RPMI7951 (cell line): ENCODE results near the gene PPP1R9A. TPM values are rescaled to one million over a fixed set of nuclear protein-coding genes. Genes with fewer than 3 reads are reported as not detected.

Experiments
- DNase-seq: peaks from one replicate; pipeline ENCODE4 v3.0.0-alpha.2; 2012; ENCODE audit warnings: low read depth
- total RNA-seq: library from RNA; depleted of rRNA; stranded (reverse); fragments of >200 nt; shearing (Covaris generic); gene quantifications from 2 replicates; pipeline ENCODE4 v1.2.3, GENCODE V29; 2014

PPP1R9A gene
- total RNA-seq, 1 experiment from 2014 or later: 0.12 TPM

DNA sequence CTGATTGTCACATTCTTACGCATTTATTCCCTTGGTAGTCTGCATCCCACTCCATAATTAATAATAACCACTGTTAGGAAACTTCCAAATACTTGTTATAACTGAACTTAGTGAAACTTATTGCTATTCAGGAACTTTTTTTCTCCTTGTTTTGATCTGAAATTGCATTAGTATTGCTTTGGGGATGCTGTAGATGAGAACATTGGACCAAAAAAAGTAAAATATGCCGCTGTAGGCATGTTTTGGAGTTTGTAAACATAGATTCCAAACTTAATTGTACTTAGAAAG lies 1.7 kb downstream of the PPP1R9A start:
- no peak for DNase-seq

DNA sequence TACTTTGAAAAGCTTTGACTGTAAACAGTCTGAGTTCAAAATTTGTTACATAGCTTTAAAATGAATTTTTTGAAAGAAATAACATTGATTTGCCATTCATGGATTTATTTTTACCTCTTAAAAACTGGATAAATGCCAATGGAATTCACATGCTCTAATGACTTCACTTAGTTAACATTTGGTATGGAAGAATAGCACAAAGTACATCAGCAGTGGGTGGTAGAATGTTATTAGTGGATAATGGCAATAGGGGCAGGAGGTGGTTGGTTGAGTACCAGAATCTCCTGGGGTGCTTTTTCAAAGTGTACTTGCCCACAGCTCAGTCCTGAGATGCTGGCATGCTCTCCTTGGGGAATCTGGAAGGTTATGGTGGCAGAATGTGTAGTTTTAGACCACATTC lies 4.7 kb downstream of the PPP1R9A start:
- DNase-seq: no peak

DNA sequence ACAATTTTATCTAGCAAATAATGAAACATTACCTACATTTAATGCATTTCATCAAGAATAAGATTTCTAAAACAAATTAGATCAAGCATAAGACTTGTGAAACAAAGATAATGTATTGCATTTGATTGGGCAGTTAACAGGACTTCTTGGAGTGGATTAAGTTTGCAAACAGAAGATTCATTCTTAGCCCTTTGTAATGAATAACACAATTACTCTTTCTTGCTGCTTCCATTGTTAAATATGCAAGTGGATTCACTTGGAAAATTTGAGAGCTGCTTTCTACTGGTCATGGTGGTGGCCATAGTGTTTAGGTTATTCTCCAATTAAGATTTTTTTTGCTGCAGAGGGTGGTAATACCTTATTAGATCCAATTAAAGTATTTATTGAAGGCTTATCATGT lies 6.0 kb downstream of the PPP1R9A start:
- no peak for DNase-seq

DNA sequence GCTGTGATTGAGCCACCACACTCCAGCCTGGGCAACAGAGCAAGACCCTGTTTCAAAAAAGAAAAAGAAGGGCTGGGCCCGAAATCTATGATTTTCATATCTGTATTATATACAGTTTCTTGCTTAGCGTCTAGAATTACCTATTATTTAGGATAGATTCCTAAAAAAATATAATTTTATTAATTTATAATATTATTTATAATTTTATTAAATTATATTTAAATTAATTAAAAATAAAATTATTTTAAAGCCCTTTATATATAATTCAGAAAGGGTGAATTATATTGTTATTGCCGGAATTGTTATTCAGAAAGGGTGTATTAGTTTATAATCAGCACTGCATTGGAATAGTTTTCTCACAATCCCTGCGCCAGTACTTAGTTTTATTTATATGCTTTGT lies 14.5 kb downstream of the PPP1R9A start:
- no peak for DNase-seq

DNA sequence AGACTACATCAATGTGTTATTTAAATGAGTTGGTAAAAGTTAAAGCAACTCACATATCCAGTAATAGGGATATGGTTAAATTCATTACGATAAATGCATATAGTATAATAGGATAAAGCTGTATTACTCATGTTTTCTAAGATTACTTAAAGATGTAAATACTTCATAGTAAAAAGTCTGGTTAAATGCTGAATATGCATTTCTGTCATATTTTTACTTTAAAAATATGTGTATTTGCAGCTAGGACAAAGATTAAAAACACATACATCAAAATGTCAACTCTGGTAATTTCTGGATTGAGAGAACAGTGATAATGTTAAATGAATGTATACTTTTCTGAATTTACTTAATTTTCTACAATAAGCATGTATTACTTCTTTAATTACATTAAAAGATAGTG lies 15.1 kb downstream of the PPP1R9A start:
- DNase-seq: no peak

DNA sequence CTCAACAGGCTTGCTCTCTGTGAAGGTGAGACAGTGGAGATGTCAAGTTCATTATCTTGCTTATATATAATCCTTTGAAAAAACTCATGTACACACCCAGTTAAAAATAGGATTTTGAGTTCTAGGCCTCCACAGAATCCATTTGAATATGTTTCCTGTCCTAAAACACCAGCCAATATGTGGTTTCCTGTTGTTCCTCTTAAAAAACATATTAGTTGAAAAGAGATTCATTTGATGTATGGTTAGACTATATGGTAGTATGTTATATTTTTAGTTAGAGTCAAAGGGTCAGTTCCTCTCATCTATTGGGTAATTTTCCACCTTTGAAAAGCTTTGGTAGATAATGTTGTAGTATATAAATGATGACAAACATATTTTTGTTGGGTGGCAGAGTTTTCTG lies 16.0 kb downstream of the PPP1R9A start:
- no peak for DNase-seq

DNA sequence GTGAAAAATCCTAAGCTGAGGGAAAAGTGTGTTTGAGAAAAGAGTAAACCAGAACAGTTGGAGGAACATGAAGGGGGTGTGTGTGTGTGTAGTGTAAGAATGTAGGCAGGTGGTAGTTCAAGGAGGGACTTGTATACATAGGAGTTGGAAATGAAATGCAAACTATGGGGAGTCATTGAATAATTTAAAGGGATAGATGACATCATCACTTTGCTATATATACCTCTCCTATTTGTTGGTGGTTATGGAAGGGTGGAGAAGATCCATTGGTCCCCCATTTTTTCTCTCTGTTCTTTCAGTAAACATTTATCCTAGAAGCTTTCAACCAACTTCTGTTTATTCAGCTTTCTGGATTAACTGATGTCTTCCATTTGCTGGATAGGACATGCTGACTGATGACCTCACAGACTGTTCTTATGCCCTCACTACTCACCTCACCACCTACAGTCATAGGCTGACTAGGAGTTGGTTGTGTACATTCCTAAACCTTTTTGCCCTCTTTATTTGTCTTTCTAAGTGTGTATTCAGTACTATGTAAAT lies 20.8 kb downstream of the PPP1R9A start:
- DNase-seq: no peak

DNA sequence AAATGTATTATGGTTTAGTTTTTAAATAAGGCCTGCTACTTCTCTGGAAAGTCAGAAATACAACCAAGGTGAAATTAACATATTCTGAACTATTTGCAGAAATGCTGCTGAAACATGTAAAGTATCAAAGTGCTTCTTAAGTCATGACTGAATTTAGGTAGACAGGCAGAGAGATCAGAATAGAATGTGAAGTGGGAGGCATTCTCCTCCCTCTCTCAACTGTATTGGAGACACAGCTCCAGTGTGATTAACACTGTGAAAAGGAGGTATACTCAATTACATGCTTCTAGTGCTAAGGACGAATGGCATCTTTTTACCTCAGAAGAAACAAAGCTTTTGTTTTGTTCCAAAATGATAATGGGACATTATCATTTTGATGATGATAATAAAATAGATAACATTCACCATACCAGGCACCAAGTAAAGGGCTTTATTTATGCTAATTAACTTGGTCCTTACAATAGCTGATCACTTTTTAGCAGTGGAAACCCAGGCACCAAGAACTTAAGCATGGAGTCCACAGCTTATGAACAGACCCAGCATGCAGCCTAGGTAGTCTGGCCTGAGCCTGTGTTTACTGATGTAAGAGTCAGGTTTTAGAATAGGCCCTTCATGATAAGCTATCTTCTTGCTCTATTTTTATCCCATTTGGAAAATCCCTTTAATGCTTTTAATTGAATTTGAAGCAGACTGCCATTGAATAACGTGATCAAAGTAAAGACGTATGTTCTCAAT lies 26.0 kb downstream of the PPP1R9A start:
- DNase-seq: no peak

DNA sequence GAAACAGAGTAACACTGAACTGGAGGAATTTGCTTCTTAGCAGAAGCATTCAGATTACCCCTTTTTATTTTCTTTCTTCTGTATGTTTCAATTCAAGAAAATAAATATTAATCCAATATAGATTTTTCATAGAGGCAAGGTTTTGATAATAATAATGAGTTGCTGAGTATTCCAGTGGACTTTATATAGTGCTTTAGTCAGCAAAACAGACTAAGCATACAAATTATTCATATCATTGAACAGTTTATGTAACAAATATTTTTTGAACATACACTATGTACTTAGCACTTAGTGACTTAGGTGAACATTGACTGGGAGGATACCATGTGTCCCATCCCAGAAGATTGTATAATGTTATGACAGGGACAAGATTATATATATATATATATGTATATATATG lies 32.0 kb downstream of the PPP1R9A start:
- DNase-seq: no peak

DNA sequence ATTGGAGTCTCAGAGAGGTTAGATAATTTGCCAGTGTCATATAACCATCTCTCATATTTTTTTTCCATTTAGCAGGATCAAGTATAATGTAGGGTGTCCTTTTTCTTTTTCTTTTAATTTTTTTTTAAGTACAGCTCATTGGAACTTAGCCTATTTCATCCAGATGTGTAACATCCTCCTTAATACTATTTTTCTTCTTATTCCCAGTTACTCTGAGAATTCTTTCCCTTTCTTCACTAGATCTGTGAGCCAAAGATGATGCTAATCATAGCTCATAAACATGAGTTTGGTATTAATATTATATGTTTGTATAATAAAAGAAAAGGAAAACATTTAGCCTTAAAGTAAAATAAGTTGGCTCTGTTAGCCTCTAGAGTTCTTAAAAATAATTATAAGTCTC lies 32.8 kb downstream of the PPP1R9A start:
- no peak for DNase-seq

DNA sequence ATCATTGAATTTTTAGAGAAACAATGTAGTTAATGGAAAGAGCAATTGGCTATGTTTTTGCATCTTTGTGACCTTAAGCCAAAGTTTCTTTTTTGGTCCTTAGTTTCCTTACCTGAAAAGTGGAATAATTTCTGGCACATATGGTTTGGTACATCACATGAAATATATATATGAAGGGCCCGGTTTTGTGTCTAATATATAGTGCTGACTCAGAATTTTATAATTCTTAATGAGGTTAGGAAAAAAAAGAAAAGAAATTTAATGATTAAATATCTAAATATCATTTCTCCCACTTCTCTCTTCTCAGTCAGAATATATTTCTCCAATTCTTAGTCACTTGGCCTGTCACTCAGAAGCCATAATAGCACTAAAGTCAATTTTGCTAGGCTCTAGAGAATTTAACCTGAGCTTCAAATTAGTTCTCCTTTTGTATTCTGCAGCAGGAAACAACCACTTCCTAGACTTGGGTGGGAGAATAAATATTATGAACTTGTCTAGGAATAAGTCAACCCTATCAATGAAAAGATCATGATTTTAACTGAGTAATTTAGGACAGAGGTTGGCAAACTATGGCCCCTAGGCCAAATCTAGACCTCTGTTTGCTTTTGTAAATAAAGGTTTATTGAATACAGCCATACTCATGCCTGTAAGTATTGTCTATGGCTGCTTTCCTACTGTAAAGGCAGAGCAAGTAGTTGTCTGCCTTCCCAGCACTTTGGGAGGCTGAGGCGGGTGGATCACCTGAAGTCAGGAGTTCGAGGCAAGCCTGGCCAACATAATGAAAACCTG lies 34.6 kb downstream of the PPP1R9A start:
- no peak for DNase-seq

DNA sequence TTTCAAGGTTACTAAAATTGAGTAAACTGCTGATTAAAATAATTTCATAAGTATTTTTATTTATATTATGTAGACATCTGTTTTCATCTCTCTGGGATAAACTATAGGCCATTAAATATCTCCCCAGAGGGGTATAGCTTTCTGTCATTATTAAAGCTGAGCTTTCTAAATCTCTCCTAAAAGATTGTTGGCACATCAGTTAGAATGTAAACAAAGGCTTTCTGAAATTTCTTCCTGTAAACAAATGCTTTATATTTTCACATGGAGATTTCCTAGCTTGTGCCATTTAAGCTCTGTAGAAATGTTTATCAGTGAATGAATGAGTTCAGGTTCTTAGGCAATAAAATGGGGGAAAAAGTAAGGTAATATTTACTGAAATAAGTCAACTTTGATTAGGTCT lies 35.7 kb downstream of the PPP1R9A start:
- no peak for DNase-seq

DNA sequence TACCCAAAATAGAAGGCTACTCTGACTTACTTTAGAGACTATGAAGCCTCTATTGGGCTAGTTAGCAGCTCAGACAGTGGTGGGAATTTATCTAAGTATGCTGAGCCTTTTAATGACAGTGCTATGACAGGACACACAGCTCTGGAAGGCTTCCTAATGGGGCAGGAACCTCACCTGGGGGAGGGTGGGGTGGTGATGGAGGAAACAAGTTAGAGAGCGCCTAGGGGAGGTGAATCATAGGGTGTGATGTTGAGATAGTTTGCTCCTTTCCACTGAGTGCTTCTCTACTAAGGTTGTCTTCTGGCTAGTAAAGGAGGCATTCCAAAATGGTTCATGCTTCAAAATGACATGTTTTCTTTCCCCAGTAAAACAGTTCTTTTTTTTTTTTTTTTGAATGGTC lies 42.1 kb downstream of the PPP1R9A start:
- no peak for DNase-seq

DNA sequence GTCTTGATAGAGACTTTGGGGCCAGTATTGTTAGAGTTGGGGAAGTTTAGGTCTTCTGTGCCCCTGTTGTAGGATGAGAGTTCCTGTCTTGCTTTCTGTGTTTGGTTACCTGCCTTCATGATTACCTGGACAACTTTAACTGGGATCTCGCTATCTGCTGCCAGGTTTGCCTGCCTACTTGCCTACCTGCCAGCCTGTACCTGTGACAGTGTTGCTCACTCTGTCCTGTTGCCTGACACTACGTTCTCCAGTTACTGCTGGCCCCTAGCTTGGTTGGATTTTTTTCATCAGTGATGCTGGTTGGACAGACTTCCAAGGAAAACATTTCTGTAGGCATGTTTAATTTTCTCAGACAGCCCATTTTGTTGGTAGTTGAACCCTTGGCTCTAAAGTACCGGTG lies 48.4 kb downstream of the PPP1R9A start:
- no peak for DNase-seq

DNA sequence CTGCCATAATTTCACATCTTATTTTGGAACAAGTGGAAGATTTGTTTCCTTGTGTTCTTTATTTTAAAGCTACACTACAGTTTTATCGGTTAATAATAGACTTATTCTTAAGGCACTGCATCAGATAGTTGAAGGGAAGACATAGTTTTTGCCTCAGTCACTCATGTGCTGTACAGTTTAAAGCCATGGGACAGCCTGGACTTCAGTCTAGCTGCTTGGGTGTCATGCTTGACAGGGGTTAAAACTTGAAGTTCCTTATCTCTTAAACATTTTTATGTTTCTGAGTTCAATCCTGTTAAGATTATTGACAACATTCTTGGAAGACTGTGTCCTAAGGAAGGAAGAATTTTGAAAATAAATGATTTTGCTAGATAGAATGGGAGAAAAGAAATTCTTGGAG lies 49.7 kb downstream of the PPP1R9A start:
- no peak for DNase-seq

DNA sequence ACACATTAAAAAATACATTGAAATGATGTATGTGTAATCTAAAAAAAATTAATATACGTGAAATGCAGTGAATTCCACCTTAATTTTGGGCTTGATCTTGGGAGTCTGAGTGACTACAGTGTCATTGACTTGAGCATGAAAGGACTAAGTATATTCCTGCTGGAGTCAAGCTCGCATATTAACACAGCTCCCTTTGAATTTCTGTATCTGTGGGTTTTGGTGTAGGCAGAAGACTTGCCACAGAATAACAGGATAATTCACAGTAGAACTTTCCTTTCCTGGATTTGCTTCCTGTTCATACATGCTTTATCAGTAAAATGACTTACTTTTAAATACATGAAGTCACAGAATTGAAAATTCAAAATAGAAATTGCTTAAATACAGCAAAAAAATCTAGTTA lies 55.3 kb downstream of the PPP1R9A start:
- peak; percentile 47 for DNase-seq

DNA sequence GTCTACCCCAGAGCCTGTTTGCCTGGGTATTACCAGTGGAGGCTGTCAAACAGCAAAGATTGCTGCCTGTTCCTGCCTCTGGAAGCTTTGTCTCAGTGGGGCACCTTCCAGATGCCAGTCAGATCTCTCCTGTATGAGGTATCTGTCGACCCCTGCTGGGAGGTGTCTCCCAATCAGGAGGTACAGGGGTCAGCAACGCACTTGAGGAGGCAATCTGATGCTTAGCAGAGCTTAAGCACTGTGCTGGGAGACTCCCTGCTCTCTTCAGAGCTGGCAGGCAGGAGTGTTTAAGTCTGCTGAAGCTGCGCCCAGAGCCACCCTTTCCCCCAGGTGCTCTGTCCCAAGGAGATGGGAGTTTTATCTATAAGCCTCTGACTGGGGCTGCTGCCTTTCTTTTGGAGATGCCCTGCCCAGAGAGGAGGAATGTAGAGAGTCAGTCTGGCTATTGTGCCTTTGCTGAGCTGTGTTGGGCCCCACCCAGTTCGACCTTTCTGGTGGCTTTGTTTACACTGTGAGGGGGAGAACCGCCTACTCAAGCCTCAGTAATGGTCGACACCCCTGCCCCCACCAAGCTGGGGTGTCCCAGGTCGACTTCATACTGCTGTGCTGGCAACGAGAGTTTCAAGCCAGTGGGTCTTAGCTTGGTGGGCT lies 62.2 kb downstream of the PPP1R9A start:
- no peak for DNase-seq

DNA sequence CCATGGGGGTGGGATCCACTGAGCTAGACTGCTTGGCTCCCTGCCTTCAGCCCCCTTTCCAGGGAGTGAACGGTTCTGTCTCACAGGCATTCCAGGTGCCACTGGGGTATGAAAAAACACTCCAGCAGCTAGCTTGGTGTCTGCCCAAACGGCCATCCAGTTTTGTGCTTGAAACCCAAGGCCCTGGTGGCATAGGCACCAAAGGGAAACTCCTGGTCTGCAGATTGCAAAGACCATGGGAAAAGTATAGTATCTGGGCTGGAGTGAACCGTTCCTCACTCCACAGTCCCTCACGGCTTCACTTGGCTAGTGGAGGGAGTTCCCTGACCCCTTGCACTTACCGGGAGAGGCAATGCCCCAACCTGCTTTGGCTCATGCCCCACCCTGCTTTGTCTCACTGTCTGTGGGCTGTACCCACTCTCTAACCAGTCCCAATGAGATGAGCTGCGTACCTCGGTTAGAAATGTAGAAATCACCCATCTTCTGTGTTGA lies 62.7 kb downstream of the PPP1R9A start:
- DNase-seq: no peak

DNA sequence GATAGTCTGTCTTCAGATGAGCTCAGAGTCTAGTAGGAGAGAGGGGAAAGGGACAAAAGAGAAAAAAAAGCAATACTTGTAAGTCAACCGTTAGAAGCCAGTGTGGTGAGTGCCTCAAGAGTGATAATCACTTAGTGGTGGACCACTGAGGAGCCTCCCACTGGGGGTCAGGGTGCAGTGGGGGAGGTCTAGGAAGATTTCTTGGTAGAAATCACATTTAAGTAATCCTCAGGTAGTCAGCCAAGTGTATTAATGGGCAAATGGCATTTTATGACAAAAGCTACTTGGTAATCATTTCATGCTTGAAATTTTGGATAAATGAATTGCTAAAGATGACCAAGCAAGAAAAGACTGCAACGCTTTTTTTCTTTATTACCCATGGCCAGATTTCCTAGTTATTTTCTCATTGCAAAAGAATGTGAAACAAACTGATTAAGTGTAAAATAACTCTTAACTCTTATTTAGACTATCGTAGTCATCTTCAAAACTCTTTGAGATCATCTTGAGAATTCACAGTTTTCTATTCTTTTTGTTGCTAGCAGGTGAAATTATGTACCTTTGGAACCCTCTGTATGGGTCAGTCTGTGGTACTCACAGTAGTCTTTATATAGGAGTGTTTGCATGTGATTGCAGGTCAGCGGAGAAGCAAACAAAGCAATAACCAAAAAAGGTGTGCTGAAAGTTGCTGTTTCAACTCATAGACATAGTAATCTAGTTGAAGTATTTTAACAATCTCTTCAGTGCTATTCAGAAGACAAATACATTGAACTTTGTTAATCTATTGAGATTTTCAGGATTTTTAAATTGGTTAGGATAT lies 63.9 kb downstream of the PPP1R9A start:
- no peak for DNase-seq

DNA sequence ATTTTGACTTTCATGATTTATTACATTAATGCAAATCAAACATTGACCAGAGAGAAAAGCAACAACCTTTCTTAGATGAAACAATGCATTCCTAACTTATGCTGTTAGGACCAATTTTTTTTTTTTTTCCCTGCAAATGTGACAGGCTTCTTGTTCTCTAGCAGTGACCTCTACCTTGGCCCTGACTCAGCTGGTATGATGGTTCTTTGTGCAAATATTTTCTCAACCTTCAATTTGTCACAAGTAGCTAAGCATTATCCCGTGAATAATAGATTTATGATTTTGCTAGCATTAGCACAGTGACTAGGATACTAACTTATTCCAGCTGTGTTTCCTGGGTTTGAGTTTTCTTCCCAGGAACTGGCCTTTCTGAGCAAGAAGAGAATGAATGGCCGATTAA lies 64.9 kb downstream of the PPP1R9A start:
- DNase-seq: no peak

DNA sequence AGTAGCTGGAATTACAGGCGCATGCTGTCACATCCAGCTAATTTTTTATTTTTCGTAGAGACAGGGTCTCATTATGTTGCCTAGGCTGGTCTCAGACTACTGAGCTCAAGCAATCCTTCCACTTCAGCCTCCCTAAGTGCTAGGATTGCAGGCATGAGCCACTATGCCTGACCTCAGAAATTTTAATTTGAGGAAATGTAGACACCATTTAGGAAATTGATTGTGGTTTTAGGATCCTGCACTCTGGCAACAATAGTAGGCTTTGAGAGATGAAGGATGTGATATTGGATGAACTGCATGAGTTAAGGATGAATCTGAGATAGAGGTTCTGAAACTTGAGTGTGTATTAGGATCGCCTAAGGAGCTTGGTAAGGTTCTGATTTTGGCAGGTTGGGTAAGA lies 66.5 kb downstream of the PPP1R9A start:
- peak; percentile 38 for DNase-seq

DNA sequence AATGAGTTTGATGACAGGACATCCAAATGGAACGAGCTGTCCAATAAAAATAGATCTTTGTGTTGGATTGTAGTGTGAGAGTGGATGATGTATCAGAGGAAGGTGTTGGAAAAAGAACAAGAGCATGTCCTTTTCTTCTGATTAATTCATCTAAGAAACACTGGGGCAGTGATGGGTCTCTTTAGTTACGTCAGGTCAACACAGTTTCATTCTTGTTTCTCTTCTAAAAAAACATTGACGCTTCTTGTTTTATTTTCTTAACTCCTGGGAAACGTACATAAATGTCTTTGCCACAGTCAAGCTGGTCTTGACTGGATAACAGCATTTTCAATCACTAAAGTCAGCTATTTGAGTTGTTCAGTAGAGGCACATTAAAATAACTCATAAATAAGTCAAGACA lies 67.0 kb downstream of the PPP1R9A start:
- no peak for DNase-seq
